ENCODE data around the gene ORC5.

GRCh38 chr7:104162081-104162480, 45.7 kb downstream of the ORC5 start:
- no peak for TF ChIP-seq CTCF (IDR thresholded peaks at IDR 0.05; ENCODE audit: low read depth, low read length)
- no peak for TF ChIP-seq EZH2phosphoT487 (IDR thresholded peaks at IDR 0.05; ENCODE audit: low read depth)

Data from OCI-LY3 (cell line).